GM18868 (cell line): ENCODE results near the gene CPHXL2.
A peak's percentile ranks its signal among the peaks of the same experiment; 100 is the strongest.

Experiments used
- ATAC-seq: cut with Tn5 transposase; IDR thresholded peaks from one replicate; pipeline ENCODE4 v1.9.1; 2021; ENCODE audit warnings: mild to moderate bottlenecking, moderate library complexity; ENCODE audit not compliant: unreplicated experiment

Gene CPHXL2

GRCh38 chr16:75644240-75645012 lies 32.4 kb downstream of the CPHXL2 start:
- ATAC-seq = no peak

GRCh38 chr16:75640598-75640997 lies 36.2 kb downstream of the CPHXL2 start:
- no peak for ATAC-seq

GRCh38 chr16:75635036-75635435 lies 41.8 kb downstream of the CPHXL2 start:
- ATAC-seq = no peak

- ATAC-seq = no peak
Observed at GRCh38 chr16:75632857-75633256, 44.0 kb downstream of the CPHXL2 start.

GRCh38 chr16:75630052-75630451 lies 46.8 kb downstream of the CPHXL2 start:
- ATAC-seq = no peak

- ATAC-seq = no peak
Observed at GRCh38 chr16:75629132-75629531, 47.7 kb downstream of the CPHXL2 start.

- ATAC-seq = no peak
Observed at GRCh38 chr16:75628351-75628750, 48.5 kb downstream of the CPHXL2 start.

GRCh38 chr16:75627851-75628250 lies 49.0 kb downstream of the CPHXL2 start:
- no peak for ATAC-seq

- no peak for ATAC-seq
Observed at GRCh38 chr16:75626806-75627205, 50.0 kb downstream of the CPHXL2 start.

GRCh38 chr16:75624921-75625334 lies 51.9 kb downstream of the CPHXL2 start:
- ATAC-seq = no peak

- ATAC-seq = peak; percentile 95
Observed at GRCh38 chr16:75622761-75623605, 53.8 kb downstream of the CPHXL2 start, which contains the start of gene ADAT1. Gene ADAT1, minus strand, starts transcription at chr16:75623281. Its CDS starts 2,482 bp downstream, at chr16:75620799.

- no peak for ATAC-seq
Observed at GRCh38 chr16:75621170-75621477, 55.7 kb downstream of the CPHXL2 start.

- no peak for ATAC-seq
Observed at GRCh38 chr16:75620326-75621169, 56.3 kb downstream of the CPHXL2 start.

- ATAC-seq = no peak
Observed at GRCh38 chr16:75618780-75619179, 58.0 kb downstream of the CPHXL2 start.

- no peak for ATAC-seq
Observed at GRCh38 chr16:75617121-75617520, 59.7 kb downstream of the CPHXL2 start.

- no peak for ATAC-seq
Observed at GRCh38 chr16:75616521-75617010, 60.2 kb downstream of the CPHXL2 start.

- ATAC-seq = no peak
Observed at GRCh38 chr16:75615619-75616018, 61.2 kb downstream of the CPHXL2 start.

GRCh38 chr16:75614066-75614897 lies 62.5 kb downstream of the CPHXL2 start:
- ATAC-seq = no peak
